HepG2 (cell line): ENCODE measurements around the gene ARHGAP19. TPM values are rescaled to one million over a fixed set of nuclear protein-coding genes. Genes with fewer than 3 reads are reported as not detected.

Source experiments
- ATF7 ChIP-seq, 2 experiments: fragments of 450-650 bp in 1 of 2; sonication (generic) in 1 of 2; formaldehyde crosslinking in 1 of 2; IDR thresholded peaks; 2 replicates each; pipeline versions ENCODE4 v1.4.0 to v1.6.1; 2016 to 2020; ENCODE audit warnings: antibody characterized with exemption in 1 of 2, mild to moderate bottlenecking in 1 of 2, missing genetic modification reagents in 1 of 2
- HOMEZ ChIP-seq: IDR thresholded peaks from 2 replicates; pipeline ENCODE4 v1.6.1; 2016; ENCODE audit warnings: low read depth
- JDP2 ChIP-seq: sonication (generic); formaldehyde crosslinking; IDR thresholded peaks from 2 replicates; pipeline ENCODE4 v1.8.1; 2022; ENCODE audit warnings: missing genetic modification reagents, borderline replicate concordance
- MEIS2 ChIP-seq: sonication (generic); formaldehyde crosslinking; IDR thresholded peaks from 2 replicates; pipeline ENCODE4 v1.9.0; 2021; ENCODE audit warnings: mild to moderate bottlenecking, missing genetic modification reagents
- RAD21 ChIP-seq: fragments of 450-650 bp; formaldehyde crosslinking; IDR thresholded peaks from 2 replicates; pipeline ENCODE4 v1.5.0; 2020; ENCODE audit warnings: mild to moderate bottlenecking
- RERE ChIP-seq: IDR thresholded peaks from 2 replicates; pipeline ENCODE4 v1.6.1; 2016; ENCODE audit warnings: low read depth, missing genetic modification reagents, missing compliant biosample characterization
- TOPORS ChIP-seq: sonication (generic); formaldehyde crosslinking; IDR thresholded peaks from 2 replicates; pipeline ENCODE4 v1.8.0; 2023; ENCODE audit warnings: mild to moderate bottlenecking, missing genetic modification reagents
- ZNF276 ChIP-seq: sonication (generic); formaldehyde crosslinking; IDR thresholded peaks from 2 replicates; pipeline ENCODE4 v1.4.0; 2020; ENCODE audit warnings: mild to moderate bottlenecking, low read depth, missing genetic modification reagents
- ZNF563 ChIP-seq: sonication (generic); formaldehyde crosslinking; IDR thresholded peaks from 2 replicates; pipeline ENCODE4 v1.8.0; 2022; ENCODE audit warnings: mild to moderate bottlenecking, moderate library complexity, missing genetic modification reagents
- ZNF616 ChIP-seq: sonication (generic); formaldehyde crosslinking; IDR thresholded peaks from 2 replicates; pipeline ENCODE4 v1.5.0; 2020; ENCODE audit warnings: low read depth, mild to moderate bottlenecking, missing genetic modification reagents
- ZNF704 ChIP-seq: sonication (generic); formaldehyde crosslinking; IDR thresholded peaks from 2 replicates; pipeline ENCODE4 v1.8.1; 2023; ENCODE audit warnings: mild to moderate bottlenecking, inconsistent platforms, moderate library complexity, missing genetic modification reagents, borderline replicate concordance
- ZNF878 ChIP-seq: sonication (generic); formaldehyde crosslinking; IDR thresholded peaks from 2 replicates; pipeline ENCODE4 v1.8.1; 2023; ENCODE audit warnings: mild to moderate bottlenecking, missing genetic modification reagents, moderate library complexity
- polyA plus RNA-seq, 8 experiments: library from polyadenylated mRNA; depleted of rRNA in 3 of 8; stranded (reverse) in 7 of 8; unstranded in 1 of 8; fragments of >200 nt; fragmentation: Illumina TruSeq in 4 of 8; extraction: Trizol in 4 of 8; gene quantifications; 2 replicates each; pipeline versions ENCODE4 v1.2.1 to v1.2.3, GENCODE V29; 2011 to 2016; ENCODE audit warnings: low read depth in 4 of 8, missing spikeins in 1 of 8, mixed read lengths in 1 of 8; ENCODE audit not compliant: insufficient read depth in 1 of 8
- total RNA-seq, 5 experiments: library from RNA; depleted of rRNA; stranded (reverse); fragments of >200 nt; fragmentation: Illumina TruSeq; extraction: Trizol; gene quantifications; 2 replicates each; pipeline ENCODE4 v1.2.3, GENCODE V29; 2016; ENCODE audit warnings: low read depth in 1 of 5
- TF ChIP-seq, protein P1 (sequence below): sonication (generic); formaldehyde crosslinking; IDR thresholded peaks from 2 replicates; pipeline ENCODE4 v1.8.0; 2022; ENCODE audit warnings: mild to moderate bottlenecking, missing genetic modification reagents; ENCODE audit not compliant: insufficient replicate concordance
- TF ChIP-seq, protein P2 (sequence below): sonication (generic); formaldehyde crosslinking; IDR thresholded peaks from 2 replicates; pipeline ENCODE4 v1.5.0; 2020; ENCODE audit warnings: mild to moderate bottlenecking, missing genetic modification reagents

The ARHGAP19 gene
- total and polyA plus RNA-seq, 2 of the 13 experiments (the other 11 are each of a cell fraction or from before 2014, with no cell fraction given): 7.6 to 10.0 TPM

- no peak for TF ChIP-seq ZNF616 (CRISPR knock-in tag)
- TF ChIP-seq ZNF704 (CRISPR knock-in tag): no peak
- peak; percentile 33; the same call in 1 of the 2 replicates for TF ChIP-seq HOMEZ
- no peak for TF ChIP-seq RAD21
- no peak for TF ChIP-seq TOPORS (CRISPR knock-in tag)
- no peak for TF ChIP-seq ZNF878 (CRISPR knock-in tag)
- TF ChIP-seq ATF7 (IDR thresholded peaks at IDR 0.05): no peak
- TF ChIP-seq ATF7 (CRISPR knock-in tag; IDR thresholded peaks at IDR 0.05): no peak
- TF ChIP-seq, protein P1, sequence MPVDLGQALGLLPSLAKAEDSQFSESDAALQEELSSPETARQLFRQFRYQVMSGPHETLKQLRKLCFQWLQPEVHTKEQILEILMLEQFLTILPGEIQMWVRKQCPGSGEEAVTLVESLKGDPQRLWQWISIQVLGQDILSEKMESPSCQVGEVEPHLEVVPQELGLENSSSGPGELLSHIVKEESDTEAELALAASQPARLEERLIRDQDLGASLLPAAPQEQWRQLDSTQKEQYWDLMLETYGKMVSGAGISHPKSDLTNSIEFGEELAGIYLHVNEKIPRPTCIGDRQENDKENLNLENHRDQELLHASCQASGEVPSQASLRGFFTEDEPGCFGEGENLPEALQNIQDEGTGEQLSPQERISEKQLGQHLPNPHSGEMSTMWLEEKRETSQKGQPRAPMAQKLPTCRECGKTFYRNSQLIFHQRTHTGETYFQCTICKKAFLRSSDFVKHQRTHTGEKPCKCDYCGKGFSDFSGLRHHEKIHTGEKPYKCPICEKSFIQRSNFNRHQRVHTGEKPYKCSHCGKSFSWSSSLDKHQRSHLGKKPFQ (CRISPR knock-in tag): no peak
- no peak for TF ChIP-seq ZNF276 (CRISPR knock-in tag)
- no peak for TF ChIP-seq ZNF563 (CRISPR knock-in tag)
- peak; percentile 65; the same call in 1 of the 2 replicates for TF ChIP-seq MEIS2 (CRISPR knock-in tag)
- no peak; the same call in 1 of the 2 replicates for TF ChIP-seq JDP2 (CRISPR knock-in tag)
- TF ChIP-seq RERE: peak; percentile 79
- TF ChIP-seq, protein P2, sequence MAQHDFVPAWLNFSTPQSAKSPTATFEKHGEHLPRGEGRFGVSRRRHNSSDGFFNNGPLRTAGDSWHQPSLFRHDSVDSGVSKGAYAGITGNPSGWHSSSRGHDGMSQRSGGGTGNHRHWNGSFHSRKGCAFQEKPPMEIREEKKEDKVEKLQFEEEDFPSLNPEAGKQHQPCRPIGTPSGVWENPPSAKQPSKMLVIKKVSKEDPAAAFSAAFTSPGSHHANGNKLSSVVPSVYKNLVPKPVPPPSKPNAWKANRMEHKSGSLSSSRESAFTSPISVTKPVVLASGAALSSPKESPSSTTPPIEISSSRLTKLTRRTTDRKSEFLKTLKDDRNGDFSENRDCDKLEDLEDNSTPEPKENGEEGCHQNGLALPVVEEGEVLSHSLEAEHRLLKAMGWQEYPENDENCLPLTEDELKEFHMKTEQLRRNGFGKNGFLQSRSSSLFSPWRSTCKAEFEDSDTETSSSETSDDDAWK: no peak
Observed at GRCh38 chr10:97328646-97329453, 36.4 kb upstream of the ARHGAP19 start (continued).
